SHP77 treated with DMSO at 0.1 percent for 48 hours (cell line): Measurements from ENCODE around the gene ZBED2.
"Not testable (repeated sequence)": the region's sequence is repeated elsewhere in the genome, so short reads cannot be mapped to it uniquely, and the experiment has no call there.

Experiments used
- DNase-seq: peaks from one replicate; lab custom pipeline; 2025; lab: John Stamatoyannopoulos, UW

Gene ZBED2

GRCh38 chr3:111595232-111595631 lies at the start of gene ZBED2:
TSS of gene ZBED2 (minus strand) at chr3:111595346. CDS start at chr3:111594201, 1,145 bp downstream.
- DNase-seq: no peak

- DNase-seq: no peak
These were observed 44.2 kb upstream of the ZBED2 start for GRCh38 chr3:111639316-111639715.

- DNase-seq: no peak
These were observed 41.3 kb upstream of the ZBED2 start for GRCh38 chr3:111636366-111636885.

GRCh38 chr3:111635403-111635802 lies 40.3 kb upstream of the ZBED2 start:
- no peak for DNase-seq

- DNase-seq: not testable (repeated sequence)
These were observed 35.5 kb upstream of the ZBED2 start for GRCh38 chr3:111630638-111631037.

GRCh38 chr3:111629018-111629417 lies 33.9 kb upstream of the ZBED2 start:
- DNase-seq: not testable (repeated sequence)

- DNase-seq: no peak
These were observed 31.9 kb upstream of the ZBED2 start for GRCh38 chr3:111627092-111627491.

GRCh38 chr3:111621535-111621934 lies 26.4 kb upstream of the ZBED2 start:
- DNase-seq: peak; percentile 2

GRCh38 chr3:111619833-111620232 lies 24.7 kb upstream of the ZBED2 start:
- DNase-seq: no peak

GRCh38 chr3:111618945-111619344 lies 23.8 kb upstream of the ZBED2 start:
- no peak for DNase-seq

- no peak for DNase-seq
These were observed 22.9 kb upstream of the ZBED2 start for GRCh38 chr3:111617912-111618601.

GRCh38 chr3:111617406-111617805 lies 22.3 kb upstream of the ZBED2 start:
- no peak for DNase-seq

- DNase-seq: no peak
These were observed 21.4 kb upstream of the ZBED2 start for GRCh38 chr3:111616417-111617105.

GRCh38 chr3:111615880-111616279 lies 20.7 kb upstream of the ZBED2 start:
- DNase-seq: no peak

- DNase-seq: no peak
These were observed 18.1 kb upstream of the ZBED2 start for GRCh38 chr3:111613294-111613693.

GRCh38 chr3:111610612-111611054 lies 15.5 kb upstream of the ZBED2 start:
- DNase-seq: no peak

- no peak for DNase-seq
These were observed 15.0 kb upstream of the ZBED2 start for GRCh38 chr3:111610189-111610588.

GRCh38 chr3:111609700-111610099 lies 14.6 kb upstream of the ZBED2 start:
- DNase-seq: no peak

- DNase-seq: no peak
These were observed 13.2 kb upstream of the ZBED2 start for GRCh38 chr3:111608383-111608782.

- DNase-seq: no peak
These were observed 12.2 kb upstream of the ZBED2 start for GRCh38 chr3:111607240-111607920.

- DNase-seq: no peak
These were observed 10.3 kb upstream of the ZBED2 start for GRCh38 chr3:111605493-111605892.

- no peak for DNase-seq
These were observed 9.9 kb upstream of the ZBED2 start for GRCh38 chr3:111605018-111605417.

GRCh38 chr3:111604119-111604518 lies 9.0 kb upstream of the ZBED2 start:
- no peak for DNase-seq
